AG20443 (cell line): Measurements from ENCODE around the gene TPPP2.

ENCODE experiments used
- DNase-seq: peaks from one replicate; pipeline ENCODE4 v3.0.0; 2012; ENCODE audit warnings: low spot score, mixed read lengths

TPPP2 gene

DNA sequence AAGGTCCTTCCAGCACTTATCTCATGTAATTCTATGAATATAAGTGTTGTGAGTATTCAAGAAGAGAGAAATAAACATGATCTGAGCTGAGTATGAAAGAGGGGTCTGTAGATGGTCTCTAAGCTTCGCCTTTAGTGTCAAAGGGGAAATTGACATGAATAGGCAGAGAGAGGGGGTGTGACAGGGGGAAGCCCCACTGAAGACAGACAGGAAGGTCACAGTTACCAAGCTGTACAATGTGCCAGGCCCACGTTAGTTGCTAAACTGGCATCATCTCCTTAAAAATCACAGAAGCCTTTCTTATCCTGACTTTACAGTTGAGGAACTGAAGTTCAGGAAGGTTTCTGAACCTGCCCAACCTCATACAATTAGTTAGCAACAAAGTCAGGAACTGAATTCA is 47.7 kb downstream of the TPPP2 start:
- DNase-seq: no peak

DNA sequence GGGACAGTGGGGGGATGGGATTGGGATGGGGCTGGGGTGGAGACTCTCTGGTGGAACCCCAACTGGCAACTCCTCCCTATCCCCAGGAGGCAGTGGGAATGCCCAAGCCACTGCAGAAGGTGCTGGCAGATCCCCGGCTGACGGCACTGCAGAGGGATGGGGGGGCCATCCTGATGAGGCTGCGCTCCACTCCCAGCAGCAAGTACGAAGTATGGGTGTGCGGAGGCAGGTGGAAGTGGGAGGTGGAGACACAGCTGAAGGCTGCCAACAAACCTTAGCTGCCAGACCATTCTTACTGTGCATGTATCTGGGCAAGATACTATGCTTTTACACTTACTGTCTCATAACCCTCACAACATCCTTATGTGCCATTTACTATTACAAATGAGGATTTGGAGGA is 48.3 kb downstream of the TPPP2 start:
- DNase-seq: no peak

DNA sequence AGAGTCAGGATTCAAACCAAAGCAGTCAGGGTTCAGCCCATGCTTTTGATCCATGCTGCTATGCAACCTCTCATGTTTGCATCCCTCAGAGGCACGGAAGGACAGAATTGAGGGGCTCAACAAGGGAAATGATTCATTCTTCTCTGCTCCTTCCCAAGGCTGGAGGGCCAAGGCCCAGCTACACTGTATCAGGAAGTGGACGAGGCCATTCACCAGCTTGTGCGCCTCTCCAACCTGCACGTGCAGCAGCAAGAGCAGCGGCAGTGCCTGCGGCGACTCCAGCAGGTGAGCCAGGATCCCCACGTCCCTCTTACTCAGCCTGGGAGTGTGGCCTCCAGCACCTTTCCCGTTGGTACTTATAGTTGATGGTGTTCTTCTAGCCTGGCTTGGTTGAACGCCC is 48.7 kb downstream of the TPPP2 start:
- DNase-seq: no peak

DNA sequence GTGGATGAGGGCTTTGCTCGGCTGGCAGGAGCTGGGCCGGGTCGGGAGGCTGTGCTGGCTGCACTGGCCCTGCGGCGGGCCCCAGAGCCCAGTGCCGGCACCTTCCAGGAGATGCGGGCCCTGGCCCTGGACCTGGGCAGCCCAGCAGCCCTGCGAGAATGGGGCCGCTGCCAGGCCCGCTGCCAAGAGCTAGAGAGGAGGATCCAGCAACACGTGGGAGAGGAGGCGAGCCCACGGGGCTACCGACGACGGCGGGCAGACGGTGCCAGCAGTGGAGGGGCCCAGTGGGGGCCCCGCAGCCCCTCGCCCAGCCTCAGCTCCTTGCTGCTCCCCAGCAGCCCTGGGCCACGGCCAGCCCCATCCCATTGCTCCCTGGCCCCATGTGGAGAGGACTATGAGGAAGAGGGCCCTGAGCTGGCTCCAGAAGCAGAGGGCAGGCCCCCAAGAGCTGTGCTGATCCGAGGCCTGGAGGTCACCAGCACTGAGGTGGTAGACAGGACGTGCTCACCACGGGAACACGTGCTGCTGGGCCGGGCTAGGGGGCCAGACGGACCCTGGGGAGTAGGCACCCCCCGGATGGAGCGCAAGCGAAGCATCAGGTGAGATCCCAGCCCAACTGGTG is 51.6 kb downstream of the TPPP2 start:
- DNase-seq: no peak
